Astrocyte of the cerebellum (primary cell): ENCODE measurements around the gene LBHD1.

Source experiments
- DNase-seq: peaks from one replicate; pipeline ENCODE4 v3.0.0-alpha.2; 2011; ENCODE audit warnings: low read depth
- H3K4me3 ChIP-seq: 2 replicates; pipeline ENCODE4 v1.5.1; 2011; ENCODE audit warnings: mild to moderate bottlenecking, low read depth, low read length, moderate library complexity
- CTCF ChIP-seq: IDR thresholded peaks from 2 replicates; pipeline ENCODE4 v1.5.1; 2012; ENCODE audit warnings: low read length, low read depth, moderate library complexity, mild to moderate bottlenecking; ENCODE audit errors: missing control alignments
- in situ Hi-C: cut with HindIII; loops from 2 replicates; pipeline ENCODE4 v1.10.0; 2017; ENCODE audit warnings: low sequenced_read_pairs

LBHD1 gene

GRCh38 chr11:62712861-62713260 is 40.8 kb upstream of the LBHD1 start:
- H3K4me3 ChIP-seq = no peak overlapping the region
- no peak for DNase-seq
- in situ Hi-C loops = no loop called here
- TF ChIP-seq CTCF = no peak

GRCh38 chr11:62712276-62712812 is 40.3 kb upstream of the LBHD1 start:
- TF ChIP-seq CTCF = no peak
- in situ Hi-C loops = no loop called here

GRCh38 chr11:62710001-62710345 is 37.9 kb upstream of the LBHD1 start:
- in situ Hi-C loops = no loop called here
- TF ChIP-seq CTCF = no peak
- DNase-seq = no peak
- H3K4me3 ChIP-seq = peak overlapping the region; percentile 51

More at GRCh38 chr11:62712276-62712812, 40.3 kb upstream of the LBHD1 start:
- H3K4me3 ChIP-seq = no peak overlapping the region
- DNase-seq = no peak

GRCh38 chr11:62709247-62710000 is 37.4 kb upstream of the LBHD1 start:
- peak overlapping the region; percentile 51 for H3K4me3 ChIP-seq
- no peak for TF ChIP-seq CTCF
- peak; percentile 97 for DNase-seq
- in situ Hi-C loops = no loop called here

GRCh38 chr11:62708793-62709192 is 36.7 kb upstream of the LBHD1 start:
- TF ChIP-seq CTCF = no peak
- peak overlapping the region; percentile 51 for H3K4me3 ChIP-seq
- DNase-seq = no peak
- in situ Hi-C loops = no loop called here

- no peak for TF ChIP-seq CTCF
- in situ Hi-C loops = no loop called here
- peak overlapping the region; percentile 51 for H3K4me3 ChIP-seq
- DNase-seq = no peak
Measured at GRCh38 chr11:62708392-62708791, 36.3 kb upstream of the LBHD1 start.
